Activated CD8-positive, alpha-beta memory T cell treated with anti-CD3 and anti-CD28 coated beads for 1 hour (primary cell): Measurements from ENCODE around the gene BRCA1.
"Not testable (repeated sequence)": the region's sequence is repeated elsewhere in the genome, so short reads cannot be mapped to it uniquely, and the experiment has no call there.

Experiments
- DNase-seq, 2 donors: peaks; one replicate each; pipeline ENCODE4 v3.0.0-alpha.2; 2020; ENCODE audit warnings: low read depth in 1 of 2; ENCODE audit errors: extremely low read depth in 1 of 2

BRCA1 gene

GRCh38 chr17:43070257-43070656, 54.9 kb downstream of the BRCA1 start:
- no peak for DNase-seq

GRCh38 chr17:43069368-43069898, 55.7 kb downstream of the BRCA1 start:
- DNase-seq = no peak

DNA sequence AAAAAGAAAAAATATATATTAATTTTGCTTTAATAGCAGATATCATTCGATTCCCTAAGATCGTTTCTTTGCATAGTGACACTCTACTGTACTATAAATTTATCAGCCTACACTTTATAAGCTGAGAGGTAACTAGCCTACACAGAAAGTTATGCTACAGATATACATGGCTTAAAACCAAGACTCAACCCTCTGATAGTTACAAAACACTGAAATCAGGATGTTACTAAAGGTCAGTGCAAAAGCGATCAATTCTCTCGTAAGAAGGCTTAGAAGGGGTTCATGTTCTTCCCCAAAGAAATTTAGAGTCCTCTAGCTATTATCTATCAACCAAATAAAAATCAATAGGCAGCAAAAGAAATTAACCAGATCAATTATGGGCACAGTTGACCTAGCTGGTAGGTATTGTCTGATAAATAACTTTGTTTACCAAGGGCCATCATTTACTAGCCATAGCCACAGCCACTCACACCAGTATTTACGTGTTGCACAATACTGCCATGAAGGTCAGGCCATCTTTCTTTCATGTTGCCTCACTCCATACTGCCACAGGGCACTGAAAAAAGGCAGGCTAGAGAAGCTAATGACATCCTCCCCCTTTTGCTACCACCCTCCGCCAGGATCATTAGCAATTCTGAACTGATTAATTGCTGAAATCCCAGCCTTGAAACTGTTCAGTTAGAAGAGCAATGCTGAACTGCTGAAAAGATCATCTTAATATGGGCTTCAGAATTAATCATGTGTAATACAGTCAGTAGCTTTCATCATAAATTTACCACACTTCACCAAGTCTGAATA, 56.4 kb downstream of the BRCA1 start:
- no peak for DNase-seq

GRCh38 chr17:43062984-43063638, 62.1 kb downstream of the BRCA1 start:
- DNase-seq = no peak

GRCh38 chr17:43056051-43056450, 69.1 kb downstream of the BRCA1 start:
- DNase-seq = no peak

GRCh38 chr17:43053008-43053407, 72.2 kb downstream of the BRCA1 start:
- DNase-seq = not testable (repeated sequence)

- DNase-seq = no peak
Measured at GRCh38 chr17:43051969-43052368, 73.2 kb downstream of the BRCA1 start.

DNA sequence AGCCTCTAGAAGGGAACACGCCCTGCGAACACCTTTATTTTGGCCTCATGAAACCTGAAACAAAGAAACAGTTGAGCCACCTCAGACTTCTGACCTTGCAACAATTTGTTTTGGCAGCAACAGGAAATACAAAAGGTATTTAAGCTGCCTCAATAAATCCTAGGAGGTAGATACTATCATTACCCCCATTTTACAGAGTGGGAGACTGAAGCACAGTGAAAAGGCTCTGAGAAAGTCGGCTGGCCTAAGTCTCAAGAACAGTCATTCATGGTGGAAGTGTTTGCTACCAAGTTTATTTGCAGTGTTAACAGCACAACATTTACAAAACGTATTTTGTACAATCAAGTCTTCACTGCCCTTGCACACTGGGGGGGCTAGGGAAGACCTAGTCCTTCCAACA, 81.1 kb downstream of the BRCA1 start:
- no peak for DNase-seq

DNA sequence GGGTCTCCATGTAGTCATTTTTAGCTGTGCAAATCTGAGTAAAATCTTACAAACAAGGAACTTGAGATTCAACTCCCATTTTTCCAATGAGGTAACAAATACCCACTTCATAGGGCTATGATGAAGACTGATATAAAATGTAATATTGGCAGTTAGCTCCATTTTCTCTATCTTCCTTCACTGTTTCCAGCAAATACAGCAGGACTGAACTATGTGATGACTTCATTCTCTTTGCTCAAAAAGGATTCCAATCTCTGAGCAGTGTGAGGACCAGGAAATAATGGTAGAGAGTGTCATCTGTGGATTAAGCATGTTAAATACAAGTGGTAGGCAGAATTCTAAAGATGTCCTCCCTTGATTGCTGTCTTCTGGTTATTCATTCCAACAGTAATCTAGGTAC, 81.9 kb downstream of the BRCA1 start:
- DNase-seq = no peak

DNA sequence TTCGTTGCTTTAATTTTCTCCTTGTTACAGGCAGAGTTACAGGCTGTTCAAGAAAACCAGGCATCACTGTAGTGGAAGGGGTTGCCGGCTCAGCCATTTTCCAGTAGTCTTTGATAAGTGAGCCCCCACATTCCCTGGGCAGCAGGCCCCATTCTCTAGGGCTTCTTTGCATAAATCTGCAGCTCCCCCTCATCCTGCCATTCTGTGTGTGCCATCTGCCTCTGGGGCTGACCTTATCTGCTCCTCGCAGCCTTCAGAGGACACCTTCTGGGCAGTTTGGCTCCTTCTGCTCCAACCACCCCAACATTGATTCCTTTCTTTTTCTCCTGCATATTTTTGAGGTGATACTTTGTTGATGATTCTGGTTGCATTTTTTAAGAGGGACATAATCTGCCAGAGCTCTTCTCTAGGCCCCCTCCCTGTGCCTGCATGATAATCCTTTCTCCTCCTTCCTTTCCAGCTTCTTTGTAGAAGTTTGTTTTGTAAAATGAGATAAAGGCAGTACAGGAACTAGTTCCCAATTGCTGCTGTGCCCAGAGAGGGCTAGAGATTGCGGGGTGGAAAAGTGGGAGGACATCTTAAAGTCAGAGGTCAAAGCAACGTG, 83.0 kb downstream of the BRCA1 start:
- DNase-seq = no peak

DNA sequence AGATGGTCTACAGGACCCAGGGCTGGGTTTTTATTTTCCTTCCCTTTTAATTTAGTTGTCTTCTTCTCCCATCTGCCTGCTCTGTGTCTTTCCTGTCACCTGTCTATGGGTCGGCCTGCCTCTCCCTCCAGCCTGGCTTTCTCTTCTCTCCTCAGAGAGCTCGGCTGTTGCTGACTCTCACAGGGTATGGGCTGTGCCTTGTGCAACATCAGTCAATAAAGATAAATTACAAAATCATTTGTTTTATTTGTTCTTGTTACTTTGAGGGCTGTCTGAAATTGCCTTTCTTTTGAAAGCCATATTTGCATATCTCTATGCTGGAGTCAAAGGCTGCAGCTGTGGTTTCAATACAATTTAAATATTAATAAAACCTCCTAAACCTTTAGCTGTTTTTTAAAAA, 84.5 kb downstream of the BRCA1 start:
- no peak for DNase-seq

DNA sequence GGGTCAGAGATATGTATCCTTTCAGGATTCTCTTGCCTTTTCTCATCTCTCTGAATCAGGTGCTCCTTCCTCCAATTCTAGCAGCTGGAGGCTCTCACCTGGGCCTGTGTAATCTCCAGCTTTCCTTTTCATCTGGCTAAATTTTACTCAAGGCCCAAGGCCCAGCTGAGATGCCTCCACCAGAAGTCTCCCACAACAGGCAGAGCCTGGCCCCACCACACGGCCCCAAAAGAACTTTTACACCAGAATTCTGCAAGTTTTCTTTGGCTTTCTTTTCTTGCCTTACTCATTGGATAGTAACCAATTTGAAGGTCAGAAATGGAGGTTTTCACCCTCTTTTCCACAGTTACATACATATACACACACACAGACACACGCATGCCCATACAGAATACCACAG, 85.5 kb downstream of the BRCA1 start:
- no peak for DNase-seq

DNA sequence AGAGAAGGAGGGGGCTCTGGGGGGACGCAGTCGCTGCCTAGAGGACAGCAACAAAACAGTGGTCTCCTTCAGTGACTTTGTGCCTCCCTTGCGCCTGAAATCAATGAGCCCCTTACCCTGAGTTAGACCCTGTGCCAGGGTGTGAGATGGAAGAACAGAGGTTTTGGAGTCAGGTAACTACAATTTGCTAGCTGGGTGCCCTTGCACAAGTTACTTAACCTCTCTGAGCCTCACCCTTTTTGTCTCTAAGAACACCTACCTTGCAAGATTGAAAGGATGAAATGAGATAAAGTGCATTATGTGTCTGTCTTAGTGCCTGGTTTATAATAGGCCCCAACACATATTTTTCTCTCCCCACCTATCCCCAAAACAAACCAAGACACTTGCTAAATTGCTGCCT, 90.3 kb downstream of the BRCA1 start:
- DNase-seq = no peak

DNA sequence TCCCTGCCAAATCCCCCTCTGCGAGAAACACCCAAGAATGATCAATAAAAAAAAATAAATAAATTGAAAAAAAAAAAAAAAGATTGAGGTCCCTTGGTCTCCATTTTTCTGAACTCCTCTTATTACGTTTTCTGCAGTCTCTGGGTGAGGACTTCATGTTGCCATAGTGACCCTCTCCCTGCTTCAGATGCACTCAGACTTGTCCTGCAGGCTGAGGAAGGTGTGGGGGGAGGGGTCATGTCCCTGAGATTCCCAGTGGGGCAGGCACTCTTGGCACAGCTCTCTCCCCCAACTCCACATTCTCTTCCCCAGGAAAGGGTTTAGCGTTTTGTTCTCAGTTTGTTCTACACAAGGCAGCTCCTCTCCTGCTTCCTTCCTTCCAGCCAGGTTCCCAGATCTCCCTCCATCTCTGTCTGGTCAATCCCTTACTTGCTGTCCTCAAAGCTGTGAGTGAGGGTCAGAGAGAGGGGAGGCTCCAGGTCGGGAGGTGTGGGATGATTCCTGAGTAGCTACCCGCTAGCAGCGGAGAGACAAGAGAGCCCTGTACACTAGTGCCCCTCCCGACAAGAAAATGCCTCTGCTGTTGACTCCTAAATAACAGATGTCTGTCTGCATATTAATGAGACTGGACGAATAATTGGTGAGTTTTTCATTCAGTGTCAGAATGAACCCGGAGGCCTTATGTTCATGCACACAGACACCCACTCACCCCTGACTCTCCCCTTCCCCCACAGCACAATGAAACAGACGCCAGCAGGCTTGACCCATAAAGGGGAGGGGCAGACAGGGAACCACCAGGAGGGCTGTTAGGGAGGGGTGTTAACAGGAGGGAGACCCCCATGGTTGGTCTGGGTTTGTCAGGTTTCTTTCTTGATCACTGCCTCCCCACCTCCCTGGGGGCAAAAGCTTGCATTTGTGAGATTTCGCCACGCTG, 90.9 kb downstream of the BRCA1 start:
- DNase-seq = no peak

DNA sequence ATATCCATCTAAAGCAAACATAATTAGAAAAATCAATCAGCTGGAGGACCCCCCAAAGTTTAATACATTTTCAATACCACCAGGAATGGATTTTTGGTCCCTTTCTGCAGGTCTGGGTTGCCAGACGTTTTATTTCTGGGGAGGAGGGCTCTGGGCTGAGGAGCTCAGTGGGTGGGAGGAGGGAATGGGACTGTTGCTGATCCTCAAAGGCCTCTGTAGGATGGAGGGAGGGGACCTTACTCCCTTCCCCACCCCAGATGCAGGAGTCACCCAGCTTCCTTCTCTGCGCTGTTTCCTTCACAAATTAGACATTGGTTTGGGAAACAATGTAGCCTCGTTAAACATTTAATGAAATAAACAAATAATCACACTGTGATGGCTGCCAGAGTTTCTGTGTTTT, 93.5 kb downstream of the BRCA1 start:
- no peak for DNase-seq

- DNase-seq = no peak
Measured at GRCh38 chr17:43030137-43030767, 94.9 kb downstream of the BRCA1 start.

- DNase-seq = no peak
Measured at GRCh38 chr17:43028221-43028861, 96.8 kb downstream of the BRCA1 start.

DNA sequence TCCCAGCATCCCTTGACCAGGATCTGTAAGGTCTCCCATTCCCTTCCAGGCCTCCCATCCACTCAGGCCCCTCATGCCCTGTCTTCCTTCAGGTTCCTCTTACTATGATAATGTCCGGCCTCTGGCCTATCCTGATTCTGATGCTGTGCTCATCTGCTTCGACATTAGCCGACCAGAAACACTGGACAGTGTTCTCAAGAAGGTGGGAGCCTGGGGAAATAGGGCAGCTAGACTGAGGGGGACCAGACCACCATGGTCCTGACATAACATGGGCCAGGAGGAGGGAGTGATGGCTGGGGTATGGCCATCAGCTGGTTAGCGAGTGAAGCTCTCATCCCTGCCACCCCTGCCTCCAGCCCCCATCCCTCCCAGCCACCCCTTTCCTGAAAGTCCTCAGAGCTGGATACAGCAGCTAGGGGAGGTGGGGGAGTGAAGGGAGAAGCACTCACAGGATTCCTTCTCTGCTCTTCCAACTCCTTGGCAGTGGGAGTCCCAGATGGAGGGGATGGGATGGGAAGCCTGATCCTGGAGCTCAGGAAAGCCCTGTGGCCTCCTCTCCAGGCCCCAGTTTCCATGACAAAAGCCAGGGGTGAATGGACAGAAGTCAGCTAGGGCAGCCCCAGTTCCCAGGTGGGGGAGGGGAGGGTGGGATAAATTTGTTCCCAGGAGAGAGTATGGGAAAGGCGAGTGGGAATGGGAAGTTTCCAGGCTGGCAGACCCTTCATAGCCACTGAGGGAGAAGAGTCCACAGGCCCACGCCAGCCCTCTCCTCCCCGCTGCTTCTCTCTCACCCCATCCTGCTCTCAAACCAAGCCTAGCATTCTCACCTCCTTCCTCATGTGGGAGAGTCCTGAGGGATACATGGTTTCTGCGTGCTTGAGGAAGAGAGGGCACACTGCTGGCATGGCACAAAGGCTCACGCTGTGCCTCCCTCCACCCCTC, 97.8 kb downstream of the BRCA1 start:
- no peak for DNase-seq

DNA sequence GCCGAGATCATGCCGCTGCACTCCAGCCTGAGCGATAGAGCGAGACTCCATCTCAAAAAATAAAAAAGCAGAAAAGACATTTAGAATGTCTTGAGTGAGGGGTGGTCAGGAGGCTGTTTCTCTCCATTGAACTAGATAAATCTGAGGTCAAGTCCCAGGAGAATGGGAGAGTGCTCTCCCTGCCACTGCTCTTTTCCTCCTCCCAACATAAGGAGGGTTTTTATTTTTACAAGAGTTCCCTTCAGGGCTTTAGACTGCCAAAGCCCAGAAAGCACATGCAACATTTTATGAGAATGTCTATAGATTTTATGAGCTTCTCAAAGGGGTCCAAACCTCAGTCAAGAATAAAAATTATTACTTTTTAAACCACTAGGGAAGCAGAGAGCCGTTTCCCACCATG, 98.6 kb downstream of the BRCA1 start:
- no peak for DNase-seq
